Measurements from ENCODE around the gene CFDP1.

GRCh38 chr16:75362846-75363245 is 70.5 kb downstream of the CFDP1 start:
- TF ChIP-seq POLR2A (IDR thresholded peaks at IDR 0.05; ENCODE audit: low read depth, low read length) (no peak), POLR2AphosphoS5 (IDR thresholded peaks at IDR 0.05; ENCODE audit: insufficient read depth, low read depth, low read length) (no peak), MAX (IDR thresholded peaks at IDR 0.05; ENCODE audit: insufficient read depth, insufficient read length) (no peak)
- TF ChIP-seq, protein P1, sequence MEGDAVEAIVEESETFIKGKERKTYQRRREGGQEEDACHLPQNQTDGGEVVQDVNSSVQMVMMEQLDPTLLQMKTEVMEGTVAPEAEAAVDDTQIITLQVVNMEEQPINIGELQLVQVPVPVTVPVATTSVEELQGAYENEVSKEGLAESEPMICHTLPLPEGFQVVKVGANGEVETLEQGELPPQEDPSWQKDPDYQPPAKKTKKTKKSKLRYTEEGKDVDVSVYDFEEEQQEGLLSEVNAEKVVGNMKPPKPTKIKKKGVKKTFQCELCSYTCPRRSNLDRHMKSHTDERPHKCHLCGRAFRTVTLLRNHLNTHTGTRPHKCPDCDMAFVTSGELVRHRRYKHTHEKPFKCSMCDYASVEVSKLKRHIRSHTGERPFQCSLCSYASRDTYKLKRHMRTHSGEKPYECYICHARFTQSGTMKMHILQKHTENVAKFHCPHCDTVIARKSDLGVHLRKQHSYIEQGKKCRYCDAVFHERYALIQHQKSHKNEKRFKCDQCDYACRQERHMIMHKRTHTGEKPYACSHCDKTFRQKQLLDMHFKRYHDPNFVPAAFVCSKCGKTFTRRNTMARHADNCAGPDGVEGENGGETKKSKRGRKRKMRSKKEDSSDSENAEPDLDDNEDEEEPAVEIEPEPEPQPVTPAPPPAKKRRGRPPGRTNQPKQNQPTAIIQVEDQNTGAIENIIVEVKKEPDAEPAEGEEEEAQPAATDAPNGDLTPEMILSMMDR (IDR thresholded peaks at IDR 0.05; ENCODE audit: extremely low read depth in 1 of 2, insufficient read depth in 1 of 2, low read depth in 1 of 2, low read length in 2 of 2): no peak
